ENCODE measurements around the gene CEP290. TPM values are rescaled to one million over a fixed set of nuclear protein-coding genes. Genes with fewer than 3 reads are reported as not detected.

Gene CEP290
- total and polyA plus RNA-seq, 2 experiments from 2014 or later, result 17.3 to 25.7 TPM

- Mint-ChIP-seq H3K27ac (no peak overlapping the region), H3K36me3 (ENCODE audit: low read depth) (no peaks in the 10 kb centered on the region), H3K27me3 (ENCODE audit: insufficient read depth, low read depth, poor library complexity) (no peaks in the 10 kb centered on the region), H3K4me3 (no peak overlapping the region), H3K9me3 (no peaks in the 10 kb centered on the region), H3K4me1 (no peaks in the 10 kb centered on the region)
- no peak for DNase-seq (ENCODE audit: low spot score)
- Histone ChIP-seq H2AFZ (no peak overlapping the region), H3K4me1 (ENCODE audit: insufficient read depth) (no peaks in the 10 kb centered on the region), H3K79me2 (replicated peaks; ENCODE audit: insufficient read depth) (no peaks in the 10 kb centered on the region), H3K36me3 (ENCODE audit: insufficient read depth) (no peaks in the 10 kb centered on the region), H3F3A (replicated peaks; ENCODE audit: low read depth) (no peaks in the 10 kb centered on the region), H3K4me3 (no peak overlapping the region), H3K4me2 (no peak overlapping the region), H3K27me3 (ENCODE audit: insufficient read depth) (no peaks in the 10 kb centered on the region), H3K9me2 (ENCODE audit: insufficient read depth) (no peaks in the 10 kb centered on the region), H4K20me1 (replicated peaks; ENCODE audit: insufficient read depth) (no peaks in the 10 kb centered on the region), H3K27ac (ENCODE audit: low read depth) (no peak overlapping the region)
- TF ChIP-seq POLR2AphosphoS5 (IDR thresholded peaks at IDR 0.05; ENCODE audit: low read depth) (no peak), CREB1 (CRISPR knock-in tag; IDR thresholded peaks at IDR 0.05; ENCODE audit: low read depth) (no peak), REST (IDR thresholded peaks at IDR 0.05; ENCODE audit: unreplicated experiment) (no peak), NANOG (IDR thresholded peaks at IDR 0.05; ENCODE audit: borderline replicate concordance) (no peak), STAT1 (IDR thresholded peaks at IDR 0.05; ENCODE audit: unreplicated experiment) (no peak), ZNF114 (CRISPR knock-in tag; IDR thresholded peaks at IDR 0.05) (no peak), ZNF462 (CRISPR knock-in tag; IDR thresholded peaks at IDR 0.05) (no peak), CTCF (conservative IDR thresholded peaks at IDR 0.05; ENCODE audit: low read depth in 2 of 2) (no peak), EZH2 (IDR thresholded peaks at IDR 0.05; ENCODE audit: low read depth, unreplicated experiment) (no peak), JUNB (IDR thresholded peaks at IDR 0.05; ENCODE audit: unreplicated experiment) (no peak), ZNF331 (CRISPR knock-in tag; IDR thresholded peaks at IDR 0.05; ENCODE audit: low read depth) (no peak), EZH2phosphoT487 (IDR thresholded peaks at IDR 0.05; ENCODE audit: unreplicated experiment) (no peak)
- no peak for ATAC-seq
Observed at GRCh38 chr12:88063375-88063774, 78.5 kb downstream of the CEP290 start.

Measured in GM23338 (cell line).